ENCODE results near the gene LAMB4. TPM values are rescaled to one million over a fixed set of nuclear protein-coding genes. Genes with fewer than 3 reads are reported as not detected.
"Not testable (repeated sequence)": the region's sequence is repeated elsewhere in the genome, so short reads cannot be mapped to it uniquely, and the experiment has no call there.

The LAMB4 gene
- total RNA-seq, 1 donor from 2014 or later = 0.17 TPM

DNA sequence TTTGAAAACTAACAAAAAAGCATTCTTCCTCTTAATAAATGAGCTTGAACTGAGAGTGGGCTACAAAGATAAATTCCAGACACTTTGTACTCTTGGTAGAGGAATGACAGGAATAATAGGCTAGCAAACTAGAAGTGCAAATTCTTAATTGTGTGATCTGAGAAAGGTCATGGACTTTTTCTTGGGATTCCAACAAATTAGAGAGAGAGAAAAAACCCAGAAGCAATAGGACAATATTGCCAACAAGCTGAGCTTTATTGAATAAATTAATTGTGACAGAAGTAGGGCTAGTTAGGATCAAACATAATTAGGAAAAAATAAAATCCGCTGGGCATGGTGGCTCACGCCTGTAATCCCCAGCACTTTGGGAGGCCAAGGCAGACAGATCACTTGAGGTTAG is 85.8 kb downstream of the LAMB4 start:
- DNase-seq = no peak

- no peak for DNase-seq
Measured at GRCh38 chr7:108038986-108039385, 91.2 kb downstream of the LAMB4 start.

GRCh38 chr7:108037741-108038140 is 92.4 kb downstream of the LAMB4 start:
- DNase-seq = no peak

DNA sequence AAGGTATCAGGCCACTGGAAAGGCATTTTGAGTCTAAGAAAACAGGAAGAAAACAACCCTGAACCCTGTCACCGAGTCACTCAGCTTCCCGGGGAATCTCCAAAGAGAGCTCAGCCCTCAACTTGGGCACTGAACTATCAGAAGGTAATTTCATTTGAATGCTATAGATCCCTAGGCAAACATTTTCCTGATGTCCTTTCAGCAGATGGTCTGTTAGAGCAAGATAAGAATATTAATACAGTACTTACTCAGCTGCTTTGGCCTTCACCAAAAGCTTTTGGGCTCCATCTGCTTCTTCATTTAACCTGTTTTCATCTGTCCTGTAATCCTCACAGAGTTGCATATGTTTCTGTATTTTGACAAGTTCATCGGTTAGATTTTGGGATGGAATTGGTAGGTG is 93.0 kb downstream of the LAMB4 start:
- DNase-seq = no peak

- no peak for DNase-seq
Measured at GRCh38 chr7:108034586-108034985, 95.6 kb downstream of the LAMB4 start.

DNA sequence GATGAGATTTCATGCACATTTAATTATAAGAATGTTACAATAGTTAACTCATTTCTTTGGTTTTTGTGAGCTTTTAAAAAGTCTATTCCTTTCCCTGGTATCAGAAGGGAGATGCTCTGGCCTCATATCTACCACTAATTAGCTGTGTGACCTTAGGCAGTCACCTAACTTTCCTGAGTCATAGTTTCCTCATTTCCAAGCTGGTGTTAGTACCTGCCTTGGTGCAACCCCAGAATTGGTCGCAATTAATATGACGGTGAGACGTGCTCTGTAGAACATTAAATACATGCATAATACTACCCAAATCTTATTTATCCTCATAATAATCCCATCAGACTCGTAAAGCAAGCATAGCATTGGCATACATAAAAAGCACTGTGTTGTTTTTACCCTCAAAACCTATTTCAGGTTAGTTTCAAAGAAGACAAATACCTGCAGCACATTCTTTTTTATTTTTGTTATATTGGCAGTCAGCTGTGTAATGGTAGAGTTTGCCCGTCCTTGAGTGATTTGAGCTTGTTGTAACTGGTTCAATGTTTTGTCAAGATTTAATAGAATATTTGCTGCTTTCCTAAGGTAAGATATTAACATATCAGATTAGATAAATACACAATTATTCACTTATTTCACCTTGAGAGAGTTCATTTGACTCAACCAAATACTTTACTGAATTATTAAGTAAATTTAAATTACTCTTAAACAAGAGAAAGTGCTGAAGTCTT is 96.2 kb downstream of the LAMB4 start:
- no peak for DNase-seq

DNA sequence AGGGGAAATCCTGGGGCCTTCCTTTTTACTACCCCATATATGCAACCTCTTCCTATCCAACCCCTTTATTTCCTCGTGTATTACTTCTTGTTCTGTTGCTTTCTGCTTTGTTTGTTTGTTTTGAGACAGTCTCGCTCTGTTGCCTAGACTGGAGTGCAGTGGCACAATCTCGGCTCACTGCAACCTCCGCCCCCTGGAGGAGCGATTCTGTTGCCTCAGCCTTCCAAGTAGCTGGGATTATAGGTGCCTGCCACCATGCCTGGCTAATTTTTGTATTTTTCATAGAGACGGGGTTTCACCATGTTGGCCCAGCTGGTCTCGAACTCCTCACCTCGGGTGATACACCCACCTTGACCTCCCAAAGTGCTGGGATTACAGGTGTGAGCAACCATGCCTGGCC is 96.9 kb downstream of the LAMB4 start:
- DNase-seq = not testable (repeated sequence)

DNA sequence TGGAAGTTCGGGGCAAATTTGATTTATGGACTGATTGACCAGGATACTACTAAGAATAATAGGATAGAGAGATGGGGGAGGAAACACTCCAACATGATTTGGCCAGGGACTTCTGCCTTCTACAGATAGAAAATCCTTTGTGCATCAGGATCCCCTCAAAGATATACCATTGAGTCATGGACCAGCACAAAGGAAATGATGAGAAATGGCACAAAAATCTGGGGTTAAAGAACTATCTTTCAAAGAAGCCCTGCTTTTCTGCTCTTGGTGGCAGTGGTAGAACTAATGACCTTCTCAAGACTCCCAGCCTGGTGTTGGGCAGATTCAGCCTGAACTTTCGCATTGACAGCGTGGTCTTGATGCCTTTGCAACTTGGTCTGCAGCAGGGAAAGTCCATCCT is 99.6 kb downstream of the LAMB4 start:
- DNase-seq = no peak

- DNase-seq = no peak
Measured at GRCh38 chr7:108029034-108029433, 101.1 kb downstream of the LAMB4 start.

GRCh38 chr7:108028111-108028510 is 102.0 kb downstream of the LAMB4 start:
- DNase-seq = no peak

DNA sequence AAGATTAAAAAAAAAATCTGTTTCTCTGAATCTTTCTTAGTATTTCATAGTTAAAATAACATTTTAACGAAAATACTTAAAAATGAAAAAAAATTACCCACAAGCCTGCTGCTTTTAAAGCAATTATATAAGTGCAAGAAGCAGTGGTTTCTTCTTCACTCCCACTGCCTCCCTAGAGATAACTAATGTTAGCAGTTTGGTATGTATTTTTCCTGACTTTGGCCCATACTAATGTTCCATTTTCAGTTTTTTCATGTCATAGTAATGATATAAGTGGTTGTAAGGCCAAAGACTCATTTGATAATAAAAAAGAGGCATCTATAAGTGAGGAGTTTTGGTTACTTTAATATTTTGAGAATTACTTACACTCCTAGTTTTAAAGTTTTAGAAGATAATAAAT is 102.9 kb downstream of the LAMB4 start:
- DNase-seq = no peak

GRCh38 chr7:108026647-108027046 is 103.5 kb downstream of the LAMB4 start:
- DNase-seq = no peak

DNA sequence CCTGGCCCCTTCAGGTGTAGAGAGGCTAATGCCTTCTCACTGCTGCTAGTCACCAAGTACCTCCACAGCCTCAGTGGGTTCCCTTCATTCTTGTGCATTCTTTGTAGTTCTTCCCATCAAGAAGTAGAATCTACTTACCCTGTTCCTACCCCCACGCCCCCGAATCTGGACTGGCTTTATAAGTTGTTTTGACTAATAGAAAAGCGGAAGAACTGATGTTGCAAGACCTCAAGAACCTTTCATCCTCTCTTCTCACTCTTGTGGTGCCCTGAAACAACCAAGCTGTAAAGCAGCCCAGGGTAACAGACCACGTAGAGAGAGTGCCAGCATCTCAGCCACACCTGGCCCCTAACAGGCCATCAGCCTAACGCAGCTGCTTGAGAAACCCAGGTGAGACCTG is 104.0 kb downstream of the LAMB4 start:
- DNase-seq = no peak

GRCh38 chr7:108024538-108024937 is 105.6 kb downstream of the LAMB4 start:
- no peak for DNase-seq

DNA sequence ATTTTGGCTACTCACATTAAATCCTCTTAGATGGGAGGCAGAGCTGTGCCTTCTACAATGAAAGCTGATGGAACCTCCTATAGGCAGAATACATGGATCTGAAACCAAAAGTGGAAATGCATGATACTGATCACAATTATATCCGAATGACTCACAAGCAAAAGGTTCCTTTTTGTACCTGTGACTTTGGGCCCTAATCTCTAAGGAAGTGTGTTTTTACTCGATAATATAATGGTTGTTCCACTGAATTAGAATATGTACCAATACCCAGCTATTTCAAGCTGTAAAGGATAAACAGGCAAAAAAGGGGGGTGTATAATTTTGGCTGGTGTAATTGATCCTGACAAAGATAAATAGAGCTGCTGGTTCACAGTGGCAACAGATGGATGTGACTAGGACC is 109.6 kb downstream of the LAMB4 start:
- peak; percentile 68 for DNase-seq

DNA sequence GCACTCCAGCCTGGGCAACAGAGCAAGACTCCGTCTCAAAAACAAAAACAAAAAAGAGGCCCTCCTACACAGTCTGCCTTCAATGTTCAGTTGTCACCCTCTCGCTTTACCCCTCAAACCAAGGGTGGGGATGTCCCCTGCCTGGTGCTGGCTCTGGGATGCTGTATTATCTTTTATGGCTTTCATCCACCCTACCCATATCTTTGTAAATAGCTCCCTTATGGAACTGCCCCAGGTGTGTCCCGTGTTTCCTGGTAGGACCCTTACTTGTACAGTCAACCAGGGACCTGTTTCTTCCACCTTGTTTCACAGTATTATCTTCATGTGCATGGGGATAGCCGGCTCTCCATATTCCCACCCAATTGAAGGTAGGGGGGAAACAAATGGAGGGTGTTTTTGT is 111.5 kb downstream of the LAMB4 start:
- no peak for DNase-seq

- DNase-seq = no peak
Measured at GRCh38 chr7:108017776-108018151, 112.4 kb downstream of the LAMB4 start.

GRCh38 chr7:108016841-108017775 is 113.1 kb downstream of the LAMB4 start:
- peak; percentile 83 for DNase-seq

DNA sequence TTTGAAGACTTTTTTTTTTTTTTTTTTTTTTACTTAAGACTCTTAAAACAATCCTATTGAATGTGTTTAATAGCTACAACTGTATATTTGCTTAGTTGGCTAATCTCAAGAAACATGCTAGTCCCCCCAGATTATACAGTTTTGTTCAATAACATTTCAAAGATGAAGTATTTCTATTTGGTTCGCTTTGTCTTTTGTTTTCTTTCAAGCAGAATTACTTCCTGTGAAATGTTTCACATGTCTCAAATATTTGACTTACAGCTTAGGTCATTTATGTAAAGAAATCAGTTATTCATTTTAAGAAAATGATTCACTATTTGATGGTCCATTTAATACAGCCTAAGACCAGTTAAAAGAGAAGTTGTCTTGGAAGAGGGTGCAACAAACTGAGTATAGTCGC is 114.4 kb downstream of the LAMB4 start:
- DNase-seq = peak; percentile 77

DNA sequence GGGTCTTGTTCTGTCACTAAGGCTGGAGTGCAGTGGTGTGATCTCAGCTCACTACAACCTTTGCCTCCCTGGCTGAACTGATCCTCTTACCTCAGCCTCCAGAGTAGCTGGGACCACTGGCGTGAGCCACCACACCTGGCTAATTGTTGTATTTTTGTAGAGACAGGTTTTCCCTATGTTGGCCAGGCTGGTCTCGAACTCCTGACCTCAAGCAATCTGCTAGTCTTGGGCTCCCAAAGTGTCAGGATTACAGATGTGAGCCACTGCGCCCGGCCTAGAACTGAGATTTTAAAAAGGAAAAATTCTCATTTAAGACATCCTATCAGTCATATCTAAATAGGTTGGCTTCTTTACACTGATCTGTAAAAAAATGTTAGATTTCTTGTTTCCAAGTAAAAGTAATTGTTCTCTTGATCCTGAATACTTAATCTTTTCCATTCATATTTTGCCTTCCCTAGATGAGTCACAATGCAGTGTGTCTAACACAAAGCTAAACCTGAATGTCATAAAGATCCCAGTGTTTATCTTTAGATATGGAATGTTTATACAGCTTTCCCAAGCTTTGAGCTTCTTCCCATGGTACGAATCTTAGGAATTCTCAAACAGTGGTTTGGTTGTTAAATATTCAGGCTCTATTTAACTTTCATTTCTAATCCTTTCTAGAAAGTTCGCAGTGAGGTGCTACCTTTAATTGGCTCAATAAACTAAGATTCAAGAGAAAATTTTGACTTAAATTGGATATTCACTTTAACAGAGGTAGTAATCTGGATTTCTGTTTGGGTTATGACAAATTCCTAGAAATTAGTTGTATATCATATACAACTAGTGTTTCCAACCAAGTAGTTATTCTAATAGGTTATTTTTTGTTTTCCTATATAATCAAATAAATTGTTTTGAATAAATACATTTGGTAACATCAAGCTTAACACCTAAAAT is 115.1 kb downstream of the LAMB4 start:
- DNase-seq = peak; percentile 95

DNA sequence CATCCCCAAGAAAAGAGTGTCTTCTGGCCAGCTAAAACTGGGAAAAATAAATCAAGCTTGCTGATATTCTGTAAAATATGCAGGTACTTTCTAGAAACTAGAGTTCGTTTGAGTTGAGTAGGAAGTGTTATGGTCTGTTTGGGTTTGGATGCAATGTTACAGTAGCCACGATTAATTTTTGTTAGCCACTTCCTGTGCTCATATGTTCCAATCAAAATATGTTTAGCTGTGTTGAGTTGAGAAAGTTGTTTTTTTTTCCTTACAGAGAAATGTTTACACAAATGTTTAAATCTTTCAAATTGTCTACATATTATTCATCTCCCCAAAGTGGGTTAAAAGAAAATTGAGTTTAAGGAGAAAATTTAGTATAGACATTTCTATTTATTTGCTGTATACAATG is 115.9 kb downstream of the LAMB4 start:
- DNase-seq = no peak

- DNase-seq = no peak
Measured at GRCh38 chr7:108012499-108013430, 117.4 kb downstream of the LAMB4 start.

Measured in dermis blood vessel endothelial cell (primary cell).